Fibroblast of skin of left quadriceps (primary cell): ENCODE data around the gene CCND2.

Experiments
- DNase-seq, 2 experiments: peaks; one replicate each; pipeline ENCODE4 v3.0.0-alpha.2; 2013; ENCODE audit warnings: low read depth in 2 of 2

CCND2 gene

GRCh38 chr12:4276524-4277204 is 3.1 kb downstream of the CCND2 start:
- peak; percentile 81 to 84 for DNase-seq

GRCh38 chr12:4277205-4277543 is 3.6 kb downstream of the CCND2 start:
- no peak for DNase-seq

- no peak for DNase-seq
Measured at GRCh38 chr12:4277857-4278256, 4.3 kb downstream of the CCND2 start.

- no peak for DNase-seq
Measured at GRCh38 chr12:4278329-4279197, 5.0 kb downstream of the CCND2 start.

- DNase-seq: no peak
Measured at GRCh38 chr12:4279198-4279690, 5.7 kb downstream of the CCND2 start.

- no peak for DNase-seq
Measured at GRCh38 chr12:4280351-4281163, 7.0 kb downstream of the CCND2 start.

DNA sequence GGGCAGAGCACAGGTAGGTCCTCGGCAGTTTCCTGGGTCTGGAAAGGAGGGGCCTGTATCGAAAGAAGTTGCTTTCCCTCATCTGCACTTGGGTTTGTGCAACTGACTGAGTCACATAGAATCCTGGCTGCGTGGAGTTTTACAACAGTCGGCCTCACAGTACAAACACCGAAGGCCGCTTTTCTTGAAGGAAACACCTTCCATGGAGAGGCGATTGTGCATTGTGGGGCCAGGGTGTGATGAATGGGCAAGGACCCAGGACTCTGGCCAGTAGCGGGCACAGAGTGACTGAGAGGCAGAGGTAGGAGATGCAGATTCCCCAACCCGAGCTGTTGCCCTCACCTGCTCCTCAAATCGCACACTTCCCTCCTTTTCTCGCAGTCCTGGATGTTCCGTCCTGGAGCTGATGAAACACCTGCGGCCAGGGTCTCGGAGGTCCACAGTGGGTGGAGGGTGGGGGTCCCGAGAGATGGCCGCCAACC is 7.7 kb downstream of the CCND2 start:
- no peak for DNase-seq

DNA sequence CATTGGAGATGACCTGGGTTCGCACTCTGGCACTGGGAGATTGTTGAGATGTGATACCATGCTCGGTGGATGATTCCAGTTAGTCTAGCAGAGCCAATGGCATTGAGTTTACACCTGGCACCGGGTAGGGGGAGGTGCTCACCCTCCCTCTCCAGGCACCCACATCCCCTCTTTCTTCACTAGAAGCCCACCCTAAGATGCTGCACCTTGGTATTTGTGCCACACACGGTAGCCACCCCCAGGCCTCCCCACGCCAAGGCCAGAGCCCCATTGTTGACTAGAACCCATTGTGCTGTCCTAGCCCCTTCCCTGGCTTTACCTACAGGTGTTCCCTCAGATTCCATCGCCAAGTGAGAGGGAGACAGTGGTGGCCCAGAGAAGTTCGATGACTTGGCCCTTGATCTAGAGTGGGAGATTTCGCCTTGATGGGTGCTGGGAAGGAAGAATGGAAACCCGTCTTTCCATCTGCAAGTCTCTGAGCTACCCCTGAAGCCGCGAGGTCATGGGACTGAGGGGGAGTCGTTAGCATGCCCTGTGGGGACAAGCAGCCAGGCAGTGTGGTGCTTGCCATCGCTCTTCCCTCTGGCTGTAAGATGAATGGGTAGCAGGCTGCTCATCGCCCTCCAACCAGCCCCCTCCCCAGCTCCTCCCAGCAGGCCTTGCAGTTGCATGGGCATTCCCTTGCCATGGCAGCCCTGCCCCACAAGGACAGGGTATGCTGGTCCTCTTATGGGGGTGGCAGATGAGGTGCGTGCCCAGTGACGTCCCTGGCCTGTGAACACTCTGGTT is 8.7 kb downstream of the CCND2 start:
- no peak for DNase-seq

- no peak for DNase-seq
Measured at GRCh38 chr12:4282892-4283511, 9.4 kb downstream of the CCND2 start.

GRCh38 chr12:4283512-4284255 is 10.1 kb downstream of the CCND2 start:
- DNase-seq: no peak

GRCh38 chr12:4284306-4284705 is 10.7 kb downstream of the CCND2 start:
- no peak for DNase-seq

GRCh38 chr12:4285070-4285469 is 11.5 kb downstream of the CCND2 start:
- DNase-seq: no peak

- DNase-seq: no peak
Measured at GRCh38 chr12:4286228-4286627, 12.7 kb downstream of the CCND2 start.

GRCh38 chr12:4286771-4287317 is 13.3 kb downstream of the CCND2 start:
- no peak for DNase-seq

- no peak for DNase-seq
Measured at GRCh38 chr12:4287325-4288211, 14.0 kb downstream of the CCND2 start.

GRCh38 chr12:4288296-4289131 is 15.0 kb downstream of the CCND2 start:
- DNase-seq: no peak

DNA sequence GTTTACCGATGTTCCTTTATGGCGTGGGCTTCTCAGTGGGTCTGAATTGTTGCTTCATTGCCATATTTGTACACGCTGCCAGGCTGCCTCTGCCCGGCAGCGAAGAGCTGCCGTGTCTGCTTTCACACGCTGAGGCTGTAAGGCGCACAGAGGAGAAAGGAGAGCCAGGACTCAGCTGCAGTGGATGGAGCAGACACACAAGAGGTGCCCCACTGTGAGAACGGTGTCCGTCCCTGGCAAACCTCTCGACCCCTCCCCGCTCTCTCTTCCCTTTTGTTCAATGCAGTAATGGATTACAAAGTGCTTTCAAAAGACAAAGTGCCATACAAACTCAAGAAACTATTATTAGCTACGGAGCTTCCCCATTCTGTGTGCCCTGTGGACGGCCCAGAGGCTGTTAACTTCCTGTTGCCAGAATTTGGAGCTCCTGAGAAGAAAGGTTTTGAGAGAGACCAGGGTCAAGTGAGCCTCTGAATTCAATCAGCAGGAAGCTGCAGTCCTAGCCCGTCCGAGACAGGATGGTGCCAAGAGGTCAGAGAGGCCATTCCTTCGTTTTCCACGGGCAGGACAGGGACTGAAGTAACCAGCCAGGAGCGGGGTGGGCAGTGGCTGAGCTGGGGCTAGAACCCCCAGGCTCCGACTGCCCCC is 15.8 kb downstream of the CCND2 start:
- no peak for DNase-seq
